ENCODE results near the gene SEL1L3. TPM values are rescaled to one million over a fixed set of nuclear protein-coding genes. Genes with fewer than 3 reads are reported as not detected.

The SEL1L3 gene
- total and polyA plus RNA-seq, 2 donors from 2014 or later = 8.2 to 60.3 TPM

GRCh38 chr4:25767877-25768725 is 94.7 kb downstream of the SEL1L3 start:
- Histone ChIP-seq H3K27ac (ENCODE audit: low read depth in 2 of 2, low read length in 2 of 2) (no peak overlapping the region), H3K36me3 (ENCODE audit: control insufficient read depth in 2 of 3, insufficient read depth in 3 of 3, low read length in 3 of 3) (peaks cover 0 to 3% (median 0%) of the 10 kb centered on the region in 3 donors), H3K9me3 (ENCODE audit: control insufficient read depth in 2 of 3, insufficient read depth in 1 of 3, low read length in 3 of 3) (no peaks in the 10 kb centered on the region), H3K27me3 (ENCODE audit: control insufficient read depth, insufficient read depth, low read length) (no peaks in the 10 kb centered on the region), H3K4me3 (ENCODE audit: low read length in 3 of 3) (no peak overlapping the region), H3K4me1 (ENCODE audit: control insufficient read depth in 2 of 3, insufficient read depth in 2 of 3, low read depth in 1 of 3, low read length in 3 of 3) (peaks cover 0 to 2% (median 0%) of the 10 kb centered on the region in 3 donors), H3K9ac (ENCODE audit: low read length in 3 of 3) (no peak overlapping the region)
- FAIRE-seq = peak; percentile 23
- TF ChIP-seq CTCF (IDR thresholded peaks at IDR 0.05; ENCODE audit: borderline replicate concordance, extremely low read depth, insufficient read depth) = peak; percentile 76
- DNase-seq = peak in 4 of 5 donors; percentile 69 to 92 (median 82)
- intact Hi-C loops (cut with DNase I) = loop anchor here (10.0 kb wide), 1 partner anchor 333 kb away; no protein-coding TSS in a partner anchor

GRCh38 chr4:25760518-25761157 is 102.2 kb downstream of the SEL1L3 start:
- H3K4me3 ChIP-seq (ENCODE audit: low read length in 3 of 3) = no peak overlapping the region
- H3K9ac ChIP-seq (ENCODE audit: low read length in 3 of 3) = no peak overlapping the region
- DNase-seq = no peak
- no peak for TF ChIP-seq CTCF (IDR thresholded peaks at IDR 0.05; ENCODE audit: borderline replicate concordance, extremely low read depth, insufficient read depth)
- H3K36me3 ChIP-seq (ENCODE audit: control insufficient read depth in 2 of 3, insufficient read depth in 3 of 3, low read length in 3 of 3) = no peaks in the 10 kb centered on the region
- no peaks in the 10 kb centered on the region for H3K4me1 ChIP-seq (ENCODE audit: control insufficient read depth in 2 of 3, insufficient read depth in 2 of 3, low read depth in 1 of 3, low read length in 3 of 3)
- intact Hi-C loops (cut with DNase I) = loop anchor here (10.0 kb wide), 1 partner anchor 326 kb away; no protein-coding TSS in a partner anchor
- H3K9me3 ChIP-seq (ENCODE audit: control insufficient read depth in 2 of 3, insufficient read depth in 1 of 3, low read length in 3 of 3) = no peaks in the 10 kb centered on the region
- no peak for FAIRE-seq
- H3K27ac ChIP-seq (ENCODE audit: low read depth in 2 of 2, low read length in 2 of 2) = no peak overlapping the region
- H3K27me3 ChIP-seq (ENCODE audit: control insufficient read depth, insufficient read depth, low read length) = no peaks in the 10 kb centered on the region

- no peaks in the 10 kb centered on the region for H3K9me3 ChIP-seq (ENCODE audit: control insufficient read depth in 2 of 3, insufficient read depth in 1 of 3, low read length in 3 of 3)
- intact Hi-C loops (cut with DNase I) = loop anchor here (10.0 kb wide), 1 partner anchor 325 kb away; no protein-coding TSS in a partner anchor
- no peak for DNase-seq
- no peak overlapping the region for H3K4me3 ChIP-seq (ENCODE audit: low read length in 3 of 3)
- no peaks in the 10 kb centered on the region for H3K27me3 ChIP-seq (ENCODE audit: control insufficient read depth, insufficient read depth, low read length)
- no peak overlapping the region for H3K9ac ChIP-seq (ENCODE audit: low read length in 3 of 3)
- no peaks in the 10 kb centered on the region for H3K36me3 ChIP-seq (ENCODE audit: control insufficient read depth in 2 of 3, insufficient read depth in 3 of 3, low read length in 3 of 3)
- H3K4me1 ChIP-seq (ENCODE audit: control insufficient read depth in 2 of 3, insufficient read depth in 2 of 3, low read depth in 1 of 3, low read length in 3 of 3) = no peaks in the 10 kb centered on the region
- no peak for FAIRE-seq
- no peak overlapping the region for H3K27ac ChIP-seq (ENCODE audit: low read depth in 2 of 2, low read length in 2 of 2)
- no peak for TF ChIP-seq CTCF (IDR thresholded peaks at IDR 0.05; ENCODE audit: borderline replicate concordance, extremely low read depth, insufficient read depth)
Measured at GRCh38 chr4:25760048-25760447, 102.7 kb downstream of the SEL1L3 start.

Data from kidney (tissue), 14 donors.